ENCODE measurements around the gene CCDC69.

DNA sequence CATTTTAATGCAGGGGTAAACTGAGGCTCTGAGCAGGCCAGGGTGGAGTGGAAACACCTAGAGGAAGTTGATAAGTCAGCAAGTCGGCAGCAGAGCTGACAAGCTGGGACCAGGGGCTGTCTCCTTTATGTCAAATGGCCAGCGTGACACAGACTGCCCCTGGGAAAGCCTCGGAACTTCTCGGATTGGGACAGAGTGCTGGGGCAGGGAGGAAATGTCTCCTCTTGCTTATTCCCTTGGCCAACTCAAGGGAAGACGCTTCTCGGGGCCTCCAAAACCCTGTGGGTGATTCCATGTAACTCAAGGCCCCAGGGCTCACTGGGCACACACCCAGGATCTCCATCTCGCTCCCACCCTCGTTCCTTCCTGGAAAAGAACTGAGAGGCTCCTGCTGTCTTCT lies 40.9 kb downstream of the CCDC69 start:
- no peak for TF ChIP-seq POLR2A (IDR thresholded peaks at IDR 0.05)
- TF ChIP-seq, protein P1, sequence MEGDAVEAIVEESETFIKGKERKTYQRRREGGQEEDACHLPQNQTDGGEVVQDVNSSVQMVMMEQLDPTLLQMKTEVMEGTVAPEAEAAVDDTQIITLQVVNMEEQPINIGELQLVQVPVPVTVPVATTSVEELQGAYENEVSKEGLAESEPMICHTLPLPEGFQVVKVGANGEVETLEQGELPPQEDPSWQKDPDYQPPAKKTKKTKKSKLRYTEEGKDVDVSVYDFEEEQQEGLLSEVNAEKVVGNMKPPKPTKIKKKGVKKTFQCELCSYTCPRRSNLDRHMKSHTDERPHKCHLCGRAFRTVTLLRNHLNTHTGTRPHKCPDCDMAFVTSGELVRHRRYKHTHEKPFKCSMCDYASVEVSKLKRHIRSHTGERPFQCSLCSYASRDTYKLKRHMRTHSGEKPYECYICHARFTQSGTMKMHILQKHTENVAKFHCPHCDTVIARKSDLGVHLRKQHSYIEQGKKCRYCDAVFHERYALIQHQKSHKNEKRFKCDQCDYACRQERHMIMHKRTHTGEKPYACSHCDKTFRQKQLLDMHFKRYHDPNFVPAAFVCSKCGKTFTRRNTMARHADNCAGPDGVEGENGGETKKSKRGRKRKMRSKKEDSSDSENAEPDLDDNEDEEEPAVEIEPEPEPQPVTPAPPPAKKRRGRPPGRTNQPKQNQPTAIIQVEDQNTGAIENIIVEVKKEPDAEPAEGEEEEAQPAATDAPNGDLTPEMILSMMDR (IDR thresholded peaks at IDR 0.05): no peak
